ENCODE data around the gene ARPIN.
"Not testable (repeated sequence)": the region's sequence is repeated elsewhere in the genome, so short reads cannot be mapped to it uniquely, and the experiment has no call there.

The ARPIN gene

DNA sequence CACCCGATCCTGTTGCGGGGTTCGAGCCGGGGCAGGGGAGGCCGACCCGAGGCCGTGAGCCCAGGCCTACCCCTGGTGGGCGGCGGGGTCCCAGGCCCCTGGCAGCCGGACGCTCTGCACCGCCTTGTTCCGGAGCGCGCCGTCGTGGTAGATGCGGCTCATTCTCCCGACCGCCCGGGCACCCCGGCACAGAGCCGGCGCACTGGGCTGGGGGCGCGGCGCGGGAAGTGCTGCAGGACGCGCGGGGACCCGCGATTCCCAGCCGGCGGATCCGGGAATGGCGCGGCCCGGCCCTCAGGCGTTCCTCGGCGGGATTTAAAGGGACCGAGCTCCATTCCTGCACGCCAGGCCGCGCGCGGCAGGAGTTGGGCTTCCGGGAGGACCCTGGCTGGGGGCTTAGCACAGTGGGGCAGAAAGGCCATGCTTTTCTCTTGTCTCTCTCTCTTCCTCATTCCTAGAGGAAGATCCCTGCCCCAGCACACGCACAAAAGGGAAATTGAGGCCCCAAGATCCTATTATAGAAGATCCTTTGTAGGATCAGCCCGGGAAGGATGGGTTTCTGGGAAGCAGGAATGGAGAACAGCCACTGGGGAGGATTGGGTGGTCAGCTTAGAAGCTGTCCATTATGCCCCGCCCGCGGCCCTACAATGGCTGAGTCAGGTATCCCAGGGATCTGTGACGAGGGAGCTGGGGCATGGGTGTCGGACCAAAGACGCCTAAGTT is at the start of gene ARPIN:
Gene ARPIN, minus strand, starts transcription at position 279 of the 723 bp plus-strand sequence. Its CDS starts 117 bp downstream, at position 162.
- Histone ChIP-seq H3K9ac (ENCODE audit: low read depth, low read length) (peak within 1 kb of the TSS; percentile 75), H3K4me1 (ENCODE audit: insufficient read depth, low read length) (peaks cover 5% of the 10 kb centered on the region; the same call in 1 of the 2 replicates), H3K36me3 (ENCODE audit: insufficient read depth, low read length) (no peaks in the 10 kb centered on the region), H3K9me3 (ENCODE audit: control insufficient read depth, insufficient read depth, low read length) (no peaks in the 10 kb centered on the region)

DNA sequence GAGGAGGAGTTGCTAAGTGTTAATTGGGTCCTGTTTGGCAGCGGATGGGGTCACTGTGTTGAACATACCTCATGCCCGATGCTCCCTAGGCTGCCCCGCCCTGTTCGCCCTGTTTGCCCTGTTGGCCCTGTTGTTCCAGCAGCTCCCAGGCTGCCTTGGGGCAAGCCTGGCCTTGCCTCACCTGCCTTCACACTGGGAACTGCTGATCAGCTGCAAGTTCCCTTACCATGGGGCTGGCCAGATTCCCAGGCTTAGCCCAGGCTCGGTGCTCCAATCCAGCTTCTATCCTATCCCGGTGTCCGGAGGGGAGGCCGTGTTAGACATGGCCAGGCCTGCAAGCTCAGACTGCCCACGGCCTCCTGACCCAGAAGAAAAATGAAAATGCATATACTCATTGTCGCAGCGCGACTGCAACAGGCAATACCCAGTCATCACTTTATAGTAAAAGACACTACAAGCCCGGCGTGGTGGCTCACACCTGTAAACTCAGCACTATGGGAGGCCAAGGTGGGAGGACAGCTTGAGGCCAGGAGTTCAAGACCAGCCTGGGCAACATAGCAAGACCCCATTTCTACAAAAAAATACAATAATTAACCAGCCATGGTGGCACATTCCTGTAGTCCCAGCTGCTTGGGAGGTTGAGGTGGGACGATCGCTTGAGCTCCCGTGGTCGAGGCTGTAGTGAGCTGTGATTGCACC is 45.5 kb upstream of the ARPIN start:
- H3K9me3 ChIP-seq (ENCODE audit: control insufficient read depth, insufficient read depth, low read length), result no peaks in the 10 kb centered on the region; the same call in 1 of the 2 replicates
- no peaks in the 10 kb centered on the region for H3K36me3 ChIP-seq (ENCODE audit: insufficient read depth, low read length)
- no peaks in the 10 kb centered on the region for H3K4me1 ChIP-seq (ENCODE audit: insufficient read depth, low read length)
- no peak overlapping the region for H3K9ac ChIP-seq (ENCODE audit: low read depth, low read length)

DNA sequence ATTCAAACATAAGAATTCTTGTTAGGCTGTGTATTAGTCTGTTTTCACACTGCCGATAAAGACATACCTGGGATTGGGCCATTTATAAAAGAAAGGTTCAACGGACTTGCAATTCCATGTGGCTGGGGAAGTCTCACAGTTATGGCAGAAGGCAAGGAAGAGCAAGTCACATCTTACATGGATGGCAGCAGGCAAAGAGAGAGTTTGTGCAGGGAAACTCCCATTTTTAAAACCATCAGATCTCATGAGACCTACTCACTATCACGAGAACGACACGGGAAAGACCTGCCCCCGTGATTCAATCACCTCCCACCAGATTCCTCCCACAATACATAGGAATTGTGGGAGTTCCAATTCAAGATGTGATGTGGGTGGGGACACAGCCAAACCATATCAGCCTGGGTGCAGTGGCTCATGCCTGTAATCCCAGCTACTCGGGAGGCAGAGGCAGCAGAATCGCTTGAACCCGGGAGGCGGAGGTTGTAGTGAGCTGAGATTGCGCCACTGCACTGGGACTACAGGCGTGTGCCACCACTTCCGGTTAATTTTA is 42.8 kb upstream of the ARPIN start:
- not testable (repeated sequence) for H3K9me3 ChIP-seq (ENCODE audit: control insufficient read depth, insufficient read depth, low read length); H3K4me1 ChIP-seq (ENCODE audit: insufficient read depth, low read length); H3K9ac ChIP-seq (ENCODE audit: low read depth, low read length); H3K36me3 ChIP-seq (ENCODE audit: insufficient read depth, low read length)

DNA sequence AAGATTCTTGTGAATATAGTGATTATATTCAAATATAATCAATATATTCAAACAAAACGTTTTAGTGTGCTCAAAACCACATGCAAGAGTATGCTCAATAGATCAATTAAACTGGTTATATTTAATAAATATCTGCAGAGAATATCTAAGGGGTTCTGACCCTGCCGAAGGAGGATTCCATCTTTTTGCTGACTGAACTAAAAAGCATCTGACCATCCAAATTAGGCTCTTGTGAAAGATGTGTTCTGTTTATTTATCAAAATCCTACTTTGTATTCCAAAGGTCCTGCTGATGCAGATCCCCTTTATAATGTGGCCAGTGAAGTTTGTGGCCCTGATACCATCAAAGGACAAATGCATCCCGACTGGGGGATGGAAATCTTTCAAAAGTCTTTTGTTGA is 41.8 kb upstream of the ARPIN start:
- Histone ChIP-seq H3K9me3 (ENCODE audit: control insufficient read depth, insufficient read depth, low read length) (no peaks in the 10 kb centered on the region; the same call in 1 of the 2 replicates), H3K4me1 (ENCODE audit: insufficient read depth, low read length) (no peaks in the 10 kb centered on the region), H3K36me3 (ENCODE audit: insufficient read depth, low read length) (no peaks in the 10 kb centered on the region), H3K9ac (ENCODE audit: low read depth, low read length) (no peak overlapping the region)

DNA sequence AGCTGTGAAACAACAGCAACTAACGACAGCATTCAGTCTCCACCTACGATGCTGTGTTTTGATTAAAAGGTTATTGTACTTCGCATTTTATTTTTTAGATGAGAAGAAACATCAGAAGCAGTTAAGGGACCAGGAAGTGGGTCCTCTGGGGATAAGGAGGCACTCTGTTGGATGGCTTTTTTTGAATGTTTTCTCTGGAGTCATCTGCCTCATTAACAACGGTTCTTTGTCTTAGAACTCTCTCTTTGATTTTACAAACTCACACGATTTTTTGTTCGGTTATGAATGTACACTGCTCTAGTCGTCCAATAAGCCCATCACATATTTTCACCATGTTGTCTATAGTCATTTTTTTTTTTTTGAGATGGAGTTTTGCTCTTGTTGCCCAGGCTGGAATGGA is 36.0 kb upstream of the ARPIN start:
- H3K9ac ChIP-seq (ENCODE audit: low read depth, low read length), result no peak overlapping the region
- H3K36me3 ChIP-seq (ENCODE audit: insufficient read depth, low read length), result no peaks in the 10 kb centered on the region
- H3K9me3 ChIP-seq (ENCODE audit: control insufficient read depth, insufficient read depth, low read length), result no peaks in the 10 kb centered on the region; the same call in 1 of the 2 replicates
- H3K4me1 ChIP-seq (ENCODE audit: insufficient read depth, low read length), result no peaks in the 10 kb centered on the region

DNA sequence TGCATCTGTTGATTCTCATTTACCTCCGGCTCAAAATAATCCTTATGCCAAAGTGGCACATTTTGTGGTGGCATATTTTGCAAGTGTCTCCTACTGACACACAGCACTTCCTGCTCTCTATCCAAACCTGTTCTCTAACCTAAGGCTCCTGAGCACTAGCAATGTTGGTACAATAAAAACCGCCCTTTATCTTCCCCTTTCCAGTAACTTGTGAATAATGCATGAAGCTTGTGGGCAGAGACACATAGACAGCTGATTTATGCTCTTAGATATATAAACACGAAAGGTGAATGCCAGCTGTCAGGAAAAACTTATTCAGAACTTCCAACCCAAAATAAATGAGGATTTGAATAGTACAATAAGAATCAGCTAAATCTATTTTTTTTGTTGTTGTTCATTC is 34.6 kb upstream of the ARPIN start:
- Histone ChIP-seq H3K9ac (ENCODE audit: low read depth, low read length) (no peak overlapping the region), H3K36me3 (ENCODE audit: insufficient read depth, low read length) (no peaks in the 10 kb centered on the region), H3K9me3 (ENCODE audit: control insufficient read depth, insufficient read depth, low read length) (no peaks in the 10 kb centered on the region; the same call in 1 of the 2 replicates), H3K4me1 (ENCODE audit: insufficient read depth, low read length) (no peaks in the 10 kb centered on the region)

DNA sequence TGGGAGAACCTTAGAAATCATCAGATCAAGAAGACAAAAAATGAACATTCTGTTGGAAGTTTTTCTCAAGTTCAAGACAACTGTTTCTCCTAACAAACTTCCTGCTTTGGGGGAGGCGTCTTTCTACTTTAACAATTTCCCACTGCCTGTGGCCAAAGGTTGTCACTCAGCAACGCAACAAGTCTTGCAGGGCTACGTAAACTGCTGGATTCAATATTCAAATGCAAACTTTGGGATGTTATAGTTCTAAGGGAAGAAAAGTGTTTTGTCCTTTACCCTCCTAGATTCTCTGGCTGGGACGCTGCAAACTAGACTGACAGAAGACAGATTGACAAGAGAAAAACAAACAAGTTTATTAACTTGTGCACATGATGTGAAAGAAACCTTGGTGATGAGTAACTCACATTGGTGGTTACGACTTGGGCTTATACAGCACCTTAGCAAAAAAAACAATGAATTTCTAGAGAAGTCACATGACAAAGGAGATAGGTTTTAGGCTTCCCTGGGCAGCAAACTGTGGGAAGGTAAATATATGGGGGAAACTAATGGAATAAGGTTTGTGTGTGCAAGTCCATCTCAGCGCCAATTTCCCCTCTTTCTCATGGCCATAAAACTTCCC is 34.0 kb upstream of the ARPIN start:
- H3K9ac ChIP-seq (ENCODE audit: low read depth, low read length), result no peak overlapping the region
- H3K4me1 ChIP-seq (ENCODE audit: insufficient read depth, low read length), result no peaks in the 10 kb centered on the region
- H3K36me3 ChIP-seq (ENCODE audit: insufficient read depth, low read length), result no peaks in the 10 kb centered on the region
- H3K9me3 ChIP-seq (ENCODE audit: control insufficient read depth, insufficient read depth, low read length), result no peaks in the 10 kb centered on the region; the same call in 1 of the 2 replicates

DNA sequence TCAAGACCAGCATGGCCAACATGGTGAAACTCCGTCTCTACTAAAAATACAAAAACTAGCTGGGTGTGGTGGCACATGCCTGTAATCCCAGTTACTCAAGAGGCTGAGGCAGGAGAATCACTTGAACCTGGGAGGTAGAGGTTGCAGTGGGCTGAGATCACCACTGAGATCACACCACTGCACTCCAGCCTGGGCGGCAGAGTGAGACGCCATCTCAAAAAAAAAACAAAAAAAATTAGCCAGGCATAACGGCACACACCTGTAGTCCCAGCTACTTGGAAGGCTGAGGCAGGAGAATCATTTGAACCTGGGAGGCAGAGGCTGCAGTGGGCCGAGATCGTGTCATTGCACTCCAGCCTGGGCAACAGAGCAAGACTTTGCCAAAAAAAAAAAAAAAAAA is 31.0 kb upstream of the ARPIN start:
- not testable (repeated sequence) for H3K4me1 ChIP-seq (ENCODE audit: insufficient read depth, low read length); H3K9me3 ChIP-seq (ENCODE audit: control insufficient read depth, insufficient read depth, low read length)

DNA sequence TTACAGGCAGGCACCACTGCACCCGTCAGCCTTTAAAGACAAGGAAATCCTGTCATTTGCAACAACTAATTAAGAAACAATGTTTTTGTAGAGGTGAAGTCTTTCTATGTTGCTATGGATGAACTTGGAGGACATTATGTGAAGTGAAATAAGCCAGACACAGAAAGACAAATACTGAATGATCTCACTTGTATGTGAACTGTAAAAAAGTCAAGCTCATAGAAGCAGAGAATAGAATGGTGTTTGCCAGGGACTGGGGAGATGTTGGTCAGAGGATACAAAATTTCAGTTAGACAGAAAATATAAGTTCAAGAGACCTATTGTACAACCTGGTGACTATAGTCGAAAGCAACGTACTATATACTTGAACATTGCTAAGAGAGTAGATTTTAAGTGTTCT is 27.2 kb upstream of the ARPIN start:
- no peaks in the 10 kb centered on the region for H3K4me1 ChIP-seq (ENCODE audit: insufficient read depth, low read length)
- H3K9ac ChIP-seq (ENCODE audit: low read depth, low read length), result no peak overlapping the region
- H3K36me3 ChIP-seq (ENCODE audit: insufficient read depth, low read length), result no peaks in the 10 kb centered on the region
- H3K9me3 ChIP-seq (ENCODE audit: control insufficient read depth, insufficient read depth, low read length), result no peaks in the 10 kb centered on the region

More for the DNA sequence above, 31.0 kb upstream of the ARPIN start:
- not testable (repeated sequence) for H3K9ac ChIP-seq (ENCODE audit: low read depth, low read length); H3K36me3 ChIP-seq (ENCODE audit: insufficient read depth, low read length)

DNA sequence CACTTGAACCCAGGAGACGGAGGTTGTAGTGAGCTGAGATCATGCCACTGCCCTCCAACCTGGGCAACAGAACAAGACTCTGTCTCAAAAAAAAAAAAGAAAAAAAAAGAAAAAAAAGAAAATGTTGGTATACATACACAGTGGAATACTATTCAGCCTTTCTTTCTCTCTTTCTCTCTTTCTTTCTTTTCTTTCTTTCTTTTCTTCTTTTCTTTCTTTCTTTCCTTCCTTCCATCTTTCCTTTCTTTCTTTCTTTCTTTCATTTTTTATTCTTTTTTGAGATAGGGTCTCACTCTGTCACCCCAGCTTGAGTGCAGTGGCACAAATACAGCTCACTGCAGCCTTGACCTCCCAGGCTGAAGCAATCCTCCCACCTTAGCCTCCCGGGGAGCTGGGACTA is 26.6 kb upstream of the ARPIN start:
- not testable (repeated sequence) for H3K9me3 ChIP-seq (ENCODE audit: control insufficient read depth, insufficient read depth, low read length); H3K9ac ChIP-seq (ENCODE audit: low read depth, low read length); H3K4me1 ChIP-seq (ENCODE audit: insufficient read depth, low read length); H3K36me3 ChIP-seq (ENCODE audit: insufficient read depth, low read length)

DNA sequence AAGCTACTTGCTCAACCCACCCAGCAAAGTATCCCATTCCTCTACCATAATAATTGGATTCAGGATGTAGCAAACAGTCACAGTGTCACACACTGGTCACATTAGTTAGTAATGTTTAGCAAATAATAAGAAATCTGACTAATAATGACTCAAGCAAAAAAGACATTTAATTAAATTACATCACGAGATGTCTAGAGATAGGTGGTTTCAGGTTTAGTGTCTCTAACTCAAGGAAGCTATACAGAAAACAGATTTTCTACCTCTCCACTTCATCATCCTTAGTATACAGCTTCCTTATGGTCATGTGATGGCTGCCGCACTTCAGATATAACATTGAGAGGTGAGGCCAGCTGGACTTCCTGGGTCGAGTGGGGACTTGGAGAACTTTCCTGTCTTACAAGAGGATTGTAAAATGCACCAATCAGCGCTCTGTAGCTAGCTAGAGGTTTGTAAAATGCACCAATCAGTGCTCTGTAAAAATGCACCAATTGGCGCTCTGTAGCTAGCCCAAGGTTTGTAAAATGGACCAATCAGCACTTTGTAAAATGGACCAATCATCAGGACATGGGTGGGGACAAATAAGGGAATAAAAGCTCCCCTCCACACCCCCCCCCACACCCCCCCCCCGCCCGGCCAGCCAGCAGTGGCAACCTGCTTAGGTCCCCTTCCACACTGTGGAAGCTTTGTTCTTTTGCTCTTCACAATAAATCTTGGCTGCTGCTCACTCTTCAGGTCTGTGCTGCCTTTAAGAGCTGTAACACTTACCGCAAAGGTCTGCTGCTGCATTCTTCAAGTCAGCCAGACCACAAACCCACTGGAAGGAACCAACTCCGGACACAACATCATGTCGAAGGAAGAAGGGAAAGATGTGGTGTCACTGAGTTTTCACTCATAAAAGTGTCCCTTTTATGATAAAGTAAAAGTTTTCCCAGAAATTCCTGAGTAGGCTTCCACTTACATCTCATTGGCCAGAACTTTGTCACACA is 24.9 kb upstream of the ARPIN start:
- Histone ChIP-seq H3K4me1 (ENCODE audit: insufficient read depth, low read length) (no peaks in the 10 kb centered on the region), H3K36me3 (ENCODE audit: insufficient read depth, low read length) (no peaks in the 10 kb centered on the region), H3K9me3 (ENCODE audit: control insufficient read depth, insufficient read depth, low read length) (no peaks in the 10 kb centered on the region), H3K9ac (ENCODE audit: low read depth, low read length) (no peak overlapping the region)

DNA sequence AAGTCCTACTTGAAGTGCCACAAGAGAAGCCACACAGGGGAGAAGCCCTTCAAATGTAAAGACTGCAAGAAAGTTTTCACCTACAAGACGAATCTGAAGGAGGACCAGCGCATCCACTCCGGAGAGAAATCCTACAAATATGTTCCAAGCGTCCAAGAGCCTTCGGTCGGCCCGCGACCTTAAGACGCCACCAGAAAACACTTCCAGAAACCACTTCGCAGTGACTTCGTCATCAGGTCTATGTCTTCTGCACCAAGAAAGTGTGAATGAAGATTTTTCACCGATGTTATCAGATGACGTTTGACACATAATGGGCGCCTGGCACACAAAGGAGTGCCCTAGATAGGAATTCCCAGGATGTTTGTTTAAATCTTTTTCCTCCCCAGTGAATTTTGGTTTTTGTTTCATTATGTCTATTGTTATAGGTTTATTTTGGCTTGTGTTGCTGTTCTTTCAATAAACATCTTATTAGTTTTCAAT is 24.1 kb upstream of the ARPIN start:
- Histone ChIP-seq H3K36me3 (ENCODE audit: insufficient read depth, low read length) (no peaks in the 10 kb centered on the region), H3K4me1 (ENCODE audit: insufficient read depth, low read length) (no peaks in the 10 kb centered on the region), H3K9me3 (ENCODE audit: control insufficient read depth, insufficient read depth, low read length) (no peaks in the 10 kb centered on the region), H3K9ac (ENCODE audit: low read depth, low read length) (no peak overlapping the region)

DNA sequence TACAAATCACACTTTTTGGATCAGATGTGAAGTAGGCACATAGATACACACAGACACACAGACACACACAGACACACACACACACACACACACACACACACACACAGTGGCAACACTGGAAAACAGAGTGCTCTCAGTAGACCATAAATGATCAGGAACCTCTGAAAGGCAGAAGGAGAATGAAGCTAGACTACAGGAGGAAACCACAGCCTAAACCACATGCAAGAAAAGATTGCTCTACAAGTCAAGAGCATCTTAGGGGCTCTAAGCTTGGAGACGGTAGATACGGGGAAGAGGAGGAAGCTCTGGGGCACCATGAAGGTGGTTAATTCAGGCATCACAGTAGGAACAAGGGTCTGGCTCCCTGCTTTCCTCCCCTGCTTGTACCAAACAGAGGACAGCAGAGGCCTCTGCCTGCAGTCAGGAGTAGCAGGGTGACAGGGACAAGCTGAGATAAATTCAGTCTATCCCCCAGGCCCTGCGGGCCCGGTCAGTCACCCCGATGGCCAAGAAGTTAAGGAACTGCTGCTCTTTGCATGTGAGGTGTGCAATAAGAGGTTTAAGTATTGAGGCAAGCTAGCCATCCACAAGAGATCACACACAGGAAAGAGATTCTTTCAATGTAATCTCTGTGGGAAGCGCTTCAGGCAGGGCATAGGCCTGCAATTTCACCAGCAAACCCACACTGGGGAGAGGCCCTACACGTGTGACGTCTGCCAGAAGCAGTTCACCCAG is 23.5 kb upstream of the ARPIN start:
- no peak overlapping the region for H3K9ac ChIP-seq (ENCODE audit: low read depth, low read length)
- H3K36me3 ChIP-seq (ENCODE audit: insufficient read depth, low read length), result no peaks in the 10 kb centered on the region
- no peaks in the 10 kb centered on the region for H3K4me1 ChIP-seq (ENCODE audit: insufficient read depth, low read length)
- no peaks in the 10 kb centered on the region for H3K9me3 ChIP-seq (ENCODE audit: control insufficient read depth, insufficient read depth, low read length)

Measured in ES-I3 (cell line).